22Rv1 (cell line): ENCODE data around the gene MOK.

Source experiments
- ZFX ChIP-seq: fragments of 450-650 bp; IDR thresholded peaks from 2 replicates; pipeline ENCODE4 v1.6.1; 2017; ENCODE audit warnings: antibody characterized with exemption, borderline replicate concordance
- TF ChIP-seq, protein P1 (sequence below): fragments of 450-650 bp; IDR thresholded peaks from 2 replicates; pipeline ENCODE4 v1.5.1; 2017; ENCODE audit warnings: mild to moderate bottlenecking

DNA sequence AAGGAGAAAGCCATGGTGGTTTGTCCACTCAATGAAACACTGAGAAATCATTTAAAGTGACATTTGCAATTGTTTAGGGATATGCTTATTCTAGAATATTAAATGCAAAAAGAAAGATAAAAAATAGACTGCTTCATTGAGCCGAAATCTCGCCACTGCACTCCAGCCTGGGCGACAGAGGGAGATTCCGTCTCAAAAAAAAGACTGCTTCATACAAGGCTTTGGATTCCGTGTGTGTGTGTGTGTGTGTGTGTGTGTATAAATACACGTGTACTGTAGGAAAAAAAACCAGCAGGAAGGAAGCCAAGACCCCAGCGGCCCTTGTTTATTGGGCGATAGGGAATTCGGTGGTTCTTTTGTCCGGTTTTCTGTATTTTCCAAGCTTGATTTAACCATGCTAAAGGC lies 11.4 kb upstream of the MOK start:
- TF ChIP-seq, protein P1, sequence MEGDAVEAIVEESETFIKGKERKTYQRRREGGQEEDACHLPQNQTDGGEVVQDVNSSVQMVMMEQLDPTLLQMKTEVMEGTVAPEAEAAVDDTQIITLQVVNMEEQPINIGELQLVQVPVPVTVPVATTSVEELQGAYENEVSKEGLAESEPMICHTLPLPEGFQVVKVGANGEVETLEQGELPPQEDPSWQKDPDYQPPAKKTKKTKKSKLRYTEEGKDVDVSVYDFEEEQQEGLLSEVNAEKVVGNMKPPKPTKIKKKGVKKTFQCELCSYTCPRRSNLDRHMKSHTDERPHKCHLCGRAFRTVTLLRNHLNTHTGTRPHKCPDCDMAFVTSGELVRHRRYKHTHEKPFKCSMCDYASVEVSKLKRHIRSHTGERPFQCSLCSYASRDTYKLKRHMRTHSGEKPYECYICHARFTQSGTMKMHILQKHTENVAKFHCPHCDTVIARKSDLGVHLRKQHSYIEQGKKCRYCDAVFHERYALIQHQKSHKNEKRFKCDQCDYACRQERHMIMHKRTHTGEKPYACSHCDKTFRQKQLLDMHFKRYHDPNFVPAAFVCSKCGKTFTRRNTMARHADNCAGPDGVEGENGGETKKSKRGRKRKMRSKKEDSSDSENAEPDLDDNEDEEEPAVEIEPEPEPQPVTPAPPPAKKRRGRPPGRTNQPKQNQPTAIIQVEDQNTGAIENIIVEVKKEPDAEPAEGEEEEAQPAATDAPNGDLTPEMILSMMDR: no peak
- TF ChIP-seq ZFX: no peak
